Psoas muscle (tissue), 8 donors: ENCODE results near the gene CRACR2A. TPM values are rescaled to one million over a fixed set of nuclear protein-coding genes. Genes with fewer than 3 reads are reported as not detected.

Experiments
- ATAC-seq, 4 donors: fragments of 200-7000 bp; cut with Tn5 transposase; one replicate each; pipeline ENCODE4 v1.9.1; 2020; ENCODE audit warnings: moderate library complexity in 3 of 4, mild to moderate bottlenecking in 2 of 4
- DNase-seq, 2 donors: peaks; one replicate each; pipeline ENCODE4 v3.0.0-alpha.2; 2020
- H3K27ac ChIP-seq: fragments of 200-600 bp; one replicate; pipeline ENCODE4 v1.8.0; 2022
- H3K27me3 ChIP-seq, 3 donors: fragments of 200-600 bp in 1 of 3; one replicate each; pipeline versions ENCODE4 v1.6.1 to v1.8.0; 2013 to 2022; ENCODE audit warnings: low read length in 2 of 3, mild to moderate bottlenecking in 2 of 3, moderate library complexity in 1 of 3; ENCODE audit not compliant: insufficient read depth in 3 of 3
- H3K36me3 ChIP-seq, 2 donors: fragments of 200-600 bp in 1 of 2; one replicate each; pipeline versions ENCODE4 v1.6.1 to v1.8.0; 2013 to 2022; ENCODE audit warnings: low read depth in 1 of 2, mild to moderate bottlenecking in 1 of 2, moderate library complexity in 1 of 2; ENCODE audit not compliant: insufficient read depth in 1 of 2
- H3K4me1 ChIP-seq: fragments of 200-600 bp; one replicate; pipeline ENCODE4 v1.8.0; 2022
- H3K4me3 ChIP-seq: fragments of 200-600 bp; one replicate; pipeline ENCODE4 v1.8.0; 2022; ENCODE audit warnings: mild to moderate bottlenecking
- H3K9me3 ChIP-seq: fragments of 200-600 bp; one replicate; pipeline ENCODE4 v1.8.0; 2022
- CTCF ChIP-seq: fragments of 200-600 bp; IDR thresholded peaks from one replicate; pipeline ENCODE4 v1.8.0; 2022; ENCODE audit warnings: antibody characterized with exemption
- WGBS, 3 donors: extraction: QIAGEN DNeasy Blood & Tissue Kit; methylation state at CpG; one replicate each; pipeline versions ENCODE4 v1.1.6 to v1.1.7; 2013; 5-methylcytosine and 5-hydroxymethylcytosine counted together
- intact Hi-C, 2 donors: fragments of 100-400 bp; cut with DNase I; formaldehyde crosslinking; loops; one replicate each; pipeline versions ENCODE4 v1.11.0 to v1.14.2; 2022
- polyA plus RNA-seq, 3 donors: library from polyadenylated mRNA; stranded (reverse); fragments of 200-250 nt; gene quantifications; one replicate each; pipeline ENCODE4 v1.2.3, GENCODE V29; 2013
- total RNA-seq, 4 donors: library from RNA; stranded (reverse); fragmentation: NEBNext Ultra II Directional in 2 of 4; extraction: Animal tissue kit (Norgen Biotek cat#: 25700) in 2 of 4; gene quantifications; one replicate each; pipeline versions ENCODE4 v1.2.1 to v1.2.4, GENCODE V29; 2021 to 2023
- donor health status: healthy with polysubstance abuse.
- donor health status: DM: no; HTN: no; CAD: no; lungs with moderate emphysema.
- donor health status: Bipolar disorder and iron deficiency.
- donor health status: healthy.
- donor health status: DM: yes; HTN: yes; CAD: no.
- donor health status: DM: no; HTN: no; CAD: no.
- donor health status: DM: no; HTN: no; CAD: no.
- donor health status: DM: yes; HTN: yes; CAD: no.

Gene CRACR2A
- total and polyA plus RNA-seq, 7 donors = 0.24 to 1.7 (median 0.87) TPM

- no peak for TF ChIP-seq CTCF
- no peak for ATAC-seq
- H3K27me3 ChIP-seq = no peaks in the 10 kb centered on the region
- WGBS, 3 donors = 66 to 82% (median 71%) methylated on average over 2 of the region's 2 CpGs
- intact Hi-C loops = no loop called here
- H3K4me3 ChIP-seq = no peak overlapping the region
- no peak for DNase-seq
- H3K4me1 ChIP-seq = no peaks in the 10 kb centered on the region
- H3K9me3 ChIP-seq = no peaks in the 10 kb centered on the region
- no peak overlapping the region for H3K27ac ChIP-seq
- no peaks in the 10 kb centered on the region for H3K36me3 ChIP-seq
Measured at GRCh38 chr12:3672113-3672509, 80.8 kb downstream of the CRACR2A start.

- Histone ChIP-seq H3K4me3 (no peak overlapping the region), H3K4me1 (no peaks in the 10 kb centered on the region), H3K9me3 (no peaks in the 10 kb centered on the region), H3K36me3 (no peaks in the 10 kb centered on the region), H3K27me3 (no peaks in the 10 kb centered on the region), H3K27ac (no peak overlapping the region)
- no peak for ATAC-seq
- DNase-seq = no peak
- intact Hi-C loops = no loop called here
- 92 to 94% (median 94%) methylated on average over 4 of the region's 4 CpGs for WGBS, 3 donors
- TF ChIP-seq CTCF = no peak
Measured at GRCh38 chr12:3671330-3672112, 81.4 kb downstream of the CRACR2A start.

- DNase-seq = no peak
- H3K4me3 ChIP-seq = no peak overlapping the region
- H3K9me3 ChIP-seq = no peaks in the 10 kb centered on the region
- TF ChIP-seq CTCF = no peak
- WGBS, 3 donors = 89 to 94% (median 90%) methylated on average over 5 of the region's 5 CpGs
- no peak overlapping the region for H3K27ac ChIP-seq
- no peaks in the 10 kb centered on the region for H3K27me3 ChIP-seq
- no peaks in the 10 kb centered on the region for H3K36me3 ChIP-seq
- ATAC-seq = no peak
- no peaks in the 10 kb centered on the region for H3K4me1 ChIP-seq
- intact Hi-C loops = no loop called here
Measured at GRCh38 chr12:3670083-3670620, 82.8 kb downstream of the CRACR2A start.

- Histone ChIP-seq H3K4me1 (no peaks in the 10 kb centered on the region), H3K9me3 (no peaks in the 10 kb centered on the region), H3K27me3 (no peaks in the 10 kb centered on the region), H3K4me3 (no peak overlapping the region), H3K36me3 (no peaks in the 10 kb centered on the region), H3K27ac (no peak overlapping the region)
- intact Hi-C loops = no loop called here
- DNase-seq = no peak
- no peak for ATAC-seq
- no peak for TF ChIP-seq CTCF
- 68 to 86% (median 77%) methylated on average over 4 of the region's 4 CpGs for WGBS, 3 donors
Measured at GRCh38 chr12:3669594-3669993, 83.3 kb downstream of the CRACR2A start.
